ENCODE measurements around the gene IMPDH1. TPM values are rescaled to one million over a fixed set of nuclear protein-coding genes. Genes with fewer than 3 reads are reported as not detected.

The IMPDH1 gene
- total RNA-seq, 1 experiment from 2014 or later: 114 TPM

DNA sequence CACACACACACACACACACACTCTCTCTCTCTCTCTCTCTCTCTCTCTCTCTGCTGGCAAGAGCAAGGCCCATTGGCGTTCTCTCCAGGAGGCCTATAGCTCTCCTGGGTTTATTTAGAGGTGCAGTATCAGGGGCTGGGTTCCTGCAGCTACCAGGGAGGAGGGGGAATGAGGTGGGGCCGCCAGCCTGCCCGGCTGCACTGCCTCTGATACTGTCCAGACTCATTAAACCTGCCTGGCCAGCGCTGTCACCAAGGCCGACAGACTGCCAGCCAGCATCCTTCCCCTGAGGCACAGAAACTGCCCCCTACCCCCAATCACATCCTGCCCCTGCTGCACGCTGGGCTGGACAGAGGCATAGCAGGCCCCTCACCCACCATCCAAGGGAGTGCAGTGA is 52.6 kb downstream of the IMPDH1 start:
- POLR2A ChIA-PET: no interaction called here

GRCh38 chr7:128356546-128357216 is 53.1 kb downstream of the IMPDH1 start:
- Histone ChIP-seq H3K4me3 (ENCODE audit: low read depth in 2 of 2, low read length in 2 of 2) (no peak overlapping the region), H3K9me3 (ENCODE audit: control insufficient read depth, insufficient read depth, low read depth, low read length) (no peaks in the 10 kb centered on the region), H3K27ac (ENCODE audit: low read length) (no peak overlapping the region), H3K4me1 (ENCODE audit: control insufficient read depth, insufficient read depth, low read length) (no peaks in the 10 kb centered on the region; the same call in 1 of the 2 replicates), H3K27me3 (ENCODE audit: control insufficient read depth, insufficient read depth, low read length) (no peaks in the 10 kb centered on the region), H3K36me3 (ENCODE audit: control insufficient read depth, insufficient read depth, low read length) (no peaks in the 10 kb centered on the region)
- no peak for DNase-seq (ENCODE audit: low read depth, low spot score)
- ATAC-seq: no peak
- no peak for TF ChIP-seq REST (IDR thresholded peaks at IDR 0.05; ENCODE audit: insufficient read depth in 1 of 2, low read depth in 2 of 2, low read length in 1 of 2)
- TF ChIP-seq, protein P1, sequence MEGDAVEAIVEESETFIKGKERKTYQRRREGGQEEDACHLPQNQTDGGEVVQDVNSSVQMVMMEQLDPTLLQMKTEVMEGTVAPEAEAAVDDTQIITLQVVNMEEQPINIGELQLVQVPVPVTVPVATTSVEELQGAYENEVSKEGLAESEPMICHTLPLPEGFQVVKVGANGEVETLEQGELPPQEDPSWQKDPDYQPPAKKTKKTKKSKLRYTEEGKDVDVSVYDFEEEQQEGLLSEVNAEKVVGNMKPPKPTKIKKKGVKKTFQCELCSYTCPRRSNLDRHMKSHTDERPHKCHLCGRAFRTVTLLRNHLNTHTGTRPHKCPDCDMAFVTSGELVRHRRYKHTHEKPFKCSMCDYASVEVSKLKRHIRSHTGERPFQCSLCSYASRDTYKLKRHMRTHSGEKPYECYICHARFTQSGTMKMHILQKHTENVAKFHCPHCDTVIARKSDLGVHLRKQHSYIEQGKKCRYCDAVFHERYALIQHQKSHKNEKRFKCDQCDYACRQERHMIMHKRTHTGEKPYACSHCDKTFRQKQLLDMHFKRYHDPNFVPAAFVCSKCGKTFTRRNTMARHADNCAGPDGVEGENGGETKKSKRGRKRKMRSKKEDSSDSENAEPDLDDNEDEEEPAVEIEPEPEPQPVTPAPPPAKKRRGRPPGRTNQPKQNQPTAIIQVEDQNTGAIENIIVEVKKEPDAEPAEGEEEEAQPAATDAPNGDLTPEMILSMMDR (IDR thresholded peaks at IDR 0.05): no peak
- intact Hi-C loops (cut with micrococcal nuclease; ENCODE audit: unreplicated experiment): no loop called here
- CTCF ChIA-PET: no interaction called here
- no TSS peak for BruUV-seq (replicated peaks)
- in situ Hi-C loops (cut with HindIII; ENCODE audit: low pct_unique_long_range_greater_than_20kb, low sequenced_read_pairs): no loop called here
- POLR2A ChIA-PET: no interaction called here

More for the DNA sequence above, 52.6 kb downstream of the IMPDH1 start:
- intact Hi-C loops (cut with micrococcal nuclease; ENCODE audit: unreplicated experiment): no loop called here
- CTCF ChIA-PET: interaction anchor here (1.0 to 1.1 kb wide), 2 partner anchors 10 to 30 kb away, joined by 4 to 5 read pairs; no protein-coding TSS in a partner anchor
- Histone ChIP-seq H3K27ac (ENCODE audit: low read length) (no peak overlapping the region), H3K4me1 (ENCODE audit: control insufficient read depth, insufficient read depth, low read length) (no peaks in the 10 kb centered on the region; the same call in 1 of the 2 replicates), H3K36me3 (ENCODE audit: control insufficient read depth, insufficient read depth, low read length) (no peaks in the 10 kb centered on the region), H3K4me3 (ENCODE audit: low read depth in 2 of 2, low read length in 2 of 2) (no peak overlapping the region), H3K9me3 (ENCODE audit: control insufficient read depth, insufficient read depth, low read depth, low read length) (no peaks in the 10 kb centered on the region), H3K27me3 (ENCODE audit: control insufficient read depth, insufficient read depth, low read length) (peaks cover 1% of the 10 kb centered on the region; the same call in 1 of the 2 replicates)
- no TSS peak for BruUV-seq (replicated peaks)
- in situ Hi-C loops (cut with HindIII; ENCODE audit: low pct_unique_long_range_greater_than_20kb, low sequenced_read_pairs): no loop called here
- DNase-seq (ENCODE audit: low read depth, low spot score): no peak
- TF ChIP-seq REST (IDR thresholded peaks at IDR 0.05; ENCODE audit: insufficient read depth in 1 of 2, low read depth in 2 of 2, low read length in 1 of 2): no peak
- TF ChIP-seq POLR2AphosphoS5 (IDR thresholded peaks at IDR 0.05; ENCODE audit: low read depth, low read length): no peak
- no peak for TF ChIP-seq TCF7L2 (IDR thresholded peaks at IDR 0.05; ENCODE audit: low read depth, low read length)
- no peak for TF ChIP-seq SIN3A (IDR thresholded peaks at IDR 0.05; ENCODE audit: borderline replicate concordance, insufficient read depth, low read depth, low read length)
- TF ChIP-seq, protein P1 (IDR thresholded peaks at IDR 0.05): no peak
- ATAC-seq: no peak

Data from Panc1 (cell line).